ENCODE data around the gene IFT43. TPM values are rescaled to one million over a fixed set of nuclear protein-coding genes. Genes with fewer than 3 reads are reported as not detected.

Gene IFT43
- total and polyA plus RNA-seq, 2 donors from 2014 or later, result 41.6 to 86.3 TPM

DNA sequence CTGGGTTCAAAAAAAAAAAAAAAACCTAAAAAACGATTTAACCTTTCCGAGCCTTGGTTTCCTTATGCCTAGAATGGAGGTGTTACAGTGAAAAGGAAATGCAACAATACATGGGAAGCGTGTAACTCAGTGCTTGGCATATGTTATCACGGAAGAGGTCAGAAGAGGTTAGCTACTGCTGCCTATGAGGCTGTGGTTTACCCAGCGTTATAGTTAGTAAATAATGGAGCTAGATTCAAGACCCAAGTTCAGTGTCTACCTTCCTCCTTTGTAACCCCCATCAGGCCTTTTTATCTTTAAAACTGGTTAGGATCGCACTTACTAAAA, 839 bp downstream of the IFT43 start:
- Histone ChIP-seq H3K9me3 (ENCODE audit: control insufficient read depth in 2 of 3, insufficient read depth in 1 of 3, low read length in 3 of 3) (no peaks in the 10 kb centered on the region), H3K4me1 (ENCODE audit: control insufficient read depth in 2 of 3, insufficient read depth in 2 of 3, low read depth in 1 of 3, low read length in 3 of 3) (peaks cover 3 to 8% (median 7%) of the 10 kb centered on the region in 3 donors), H3K27me3 (ENCODE audit: control insufficient read depth, insufficient read depth, low read length) (no peaks in the 10 kb centered on the region), H3K27ac (ENCODE audit: low read depth in 2 of 2, low read length in 2 of 2) (no peak overlapping the region), H3K36me3 (ENCODE audit: control insufficient read depth in 2 of 3, insufficient read depth in 3 of 3, low read length in 3 of 3) (peaks cover 0 to 10% (median 6%) of the 10 kb centered on the region in 3 donors), H3K4me3 (ENCODE audit: low read length in 3 of 3) (peak overlapping the region; percentile 83 to 92 (median 89)), H3K9ac (ENCODE audit: low read length in 3 of 3) (peak overlapping the region; percentile 70 to 89 (median 83))
- FAIRE-seq (no peak), DNase-seq (no peak)
- intact Hi-C loops (cut with DNase I), result no loop called here
- TF ChIP-seq, protein P1, sequence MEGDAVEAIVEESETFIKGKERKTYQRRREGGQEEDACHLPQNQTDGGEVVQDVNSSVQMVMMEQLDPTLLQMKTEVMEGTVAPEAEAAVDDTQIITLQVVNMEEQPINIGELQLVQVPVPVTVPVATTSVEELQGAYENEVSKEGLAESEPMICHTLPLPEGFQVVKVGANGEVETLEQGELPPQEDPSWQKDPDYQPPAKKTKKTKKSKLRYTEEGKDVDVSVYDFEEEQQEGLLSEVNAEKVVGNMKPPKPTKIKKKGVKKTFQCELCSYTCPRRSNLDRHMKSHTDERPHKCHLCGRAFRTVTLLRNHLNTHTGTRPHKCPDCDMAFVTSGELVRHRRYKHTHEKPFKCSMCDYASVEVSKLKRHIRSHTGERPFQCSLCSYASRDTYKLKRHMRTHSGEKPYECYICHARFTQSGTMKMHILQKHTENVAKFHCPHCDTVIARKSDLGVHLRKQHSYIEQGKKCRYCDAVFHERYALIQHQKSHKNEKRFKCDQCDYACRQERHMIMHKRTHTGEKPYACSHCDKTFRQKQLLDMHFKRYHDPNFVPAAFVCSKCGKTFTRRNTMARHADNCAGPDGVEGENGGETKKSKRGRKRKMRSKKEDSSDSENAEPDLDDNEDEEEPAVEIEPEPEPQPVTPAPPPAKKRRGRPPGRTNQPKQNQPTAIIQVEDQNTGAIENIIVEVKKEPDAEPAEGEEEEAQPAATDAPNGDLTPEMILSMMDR (IDR thresholded peaks at IDR 0.05; ENCODE audit: borderline replicate concordance, extremely low read depth, insufficient read depth), result no peak

DNA sequence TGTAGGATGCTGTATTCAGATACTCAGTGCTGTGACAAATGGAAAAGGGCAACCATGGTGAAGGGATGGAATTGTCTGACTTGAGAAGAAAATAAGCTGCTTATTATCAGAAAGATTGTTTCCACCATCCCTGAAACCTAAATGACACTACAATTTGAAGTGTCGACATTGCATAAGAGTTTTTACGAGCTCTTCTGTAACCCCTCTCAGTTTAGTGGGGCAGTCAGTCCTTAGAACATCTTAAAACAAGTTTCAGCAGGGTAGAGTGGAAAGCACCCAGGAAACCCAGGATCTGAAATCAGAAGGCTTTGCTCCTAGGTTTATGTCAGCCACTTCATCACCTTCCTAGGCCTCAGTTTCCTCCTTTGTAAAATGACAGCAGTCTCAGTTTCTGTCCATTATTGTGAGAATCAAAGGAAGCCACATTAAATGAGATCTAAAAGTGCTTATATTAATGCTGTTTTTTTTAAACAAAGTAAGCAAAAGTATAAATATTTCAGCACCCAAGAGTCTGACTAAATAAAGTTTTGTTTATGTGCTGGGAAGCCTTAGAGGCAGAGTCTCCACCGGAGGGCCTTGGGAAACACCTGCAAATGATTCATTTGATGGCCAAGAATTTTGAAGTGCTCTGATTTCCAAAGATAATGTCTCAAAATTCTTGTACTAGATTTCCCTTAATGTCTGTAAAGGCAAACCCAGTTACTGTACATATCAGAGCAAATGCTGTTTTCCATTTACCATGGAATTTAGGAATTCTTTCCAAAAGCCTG, 1.8 kb downstream of the IFT43 start:
- Histone ChIP-seq H3K9me3 (ENCODE audit: control insufficient read depth in 2 of 3, insufficient read depth in 1 of 3, low read length in 3 of 3) (no peaks in the 10 kb centered on the region), H3K27me3 (ENCODE audit: control insufficient read depth, insufficient read depth, low read length) (no peaks in the 10 kb centered on the region), H3K36me3 (ENCODE audit: control insufficient read depth in 2 of 3, insufficient read depth in 3 of 3, low read length in 3 of 3) (peaks cover 0 to 14% (median 10%) of the 10 kb centered on the region in 3 donors), H3K9ac (ENCODE audit: low read length in 3 of 3) (peak overlapping the region in 1 of 3 donors; percentile 89), H3K4me3 (ENCODE audit: low read length in 3 of 3) (no peak overlapping the region), H3K27ac (ENCODE audit: low read depth in 2 of 2, low read length in 2 of 2) (no peak overlapping the region), H3K4me1 (ENCODE audit: control insufficient read depth in 2 of 3, insufficient read depth in 2 of 3, low read depth in 1 of 3, low read length in 3 of 3) (peaks cover 3 to 8% (median 7%) of the 10 kb centered on the region in 3 donors)
- no peak for DNase-seq
- TF ChIP-seq, protein P1 (IDR thresholded peaks at IDR 0.05; ENCODE audit: borderline replicate concordance, extremely low read depth, insufficient read depth), result no peak
- no peak for FAIRE-seq
- intact Hi-C loops (cut with DNase I), result no loop called here

DNA sequence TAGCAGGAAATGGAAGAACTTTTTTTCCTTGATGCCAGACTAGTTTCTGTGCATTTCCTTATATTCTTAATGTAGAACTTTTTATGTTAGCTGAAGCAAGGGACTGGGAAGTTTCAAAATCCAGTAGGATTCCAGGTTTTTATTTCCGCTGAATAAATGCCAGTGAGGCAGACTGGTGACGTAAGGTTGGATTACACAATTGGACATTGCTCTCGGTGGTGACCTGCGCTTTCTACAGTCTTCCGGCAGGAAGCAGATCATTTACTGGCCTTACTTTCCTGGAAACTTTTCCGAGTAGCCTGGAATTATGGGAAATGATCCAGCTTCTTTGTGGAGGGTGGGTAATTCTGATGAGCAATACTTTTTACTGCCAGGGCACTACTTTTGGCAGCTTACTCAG, 3.6 kb downstream of the IFT43 start:
- H3K27me3 ChIP-seq (ENCODE audit: control insufficient read depth, insufficient read depth, low read length), result no peaks in the 10 kb centered on the region
- H3K9me3 ChIP-seq (ENCODE audit: control insufficient read depth in 2 of 3, insufficient read depth in 1 of 3, low read length in 3 of 3), result no peaks in the 10 kb centered on the region
- TF ChIP-seq, protein P1 (IDR thresholded peaks at IDR 0.05; ENCODE audit: borderline replicate concordance, extremely low read depth, insufficient read depth), result no peak
- peaks cover 0 to 14% (median 12%) of the 10 kb centered on the region in 3 donors for H3K36me3 ChIP-seq (ENCODE audit: control insufficient read depth in 2 of 3, insufficient read depth in 3 of 3, low read length in 3 of 3)
- peak overlapping the region; percentile 84 to 95 for H3K27ac ChIP-seq (ENCODE audit: low read depth in 2 of 2, low read length in 2 of 2)
- no peak overlapping the region for H3K9ac ChIP-seq (ENCODE audit: low read length in 3 of 3)
- intact Hi-C loops (cut with DNase I), result no loop called here
- peak; percentile 61 for FAIRE-seq
- DNase-seq, result peak in 1 of 5 donors; percentile 52
- H3K4me3 ChIP-seq (ENCODE audit: low read length in 3 of 3), result no peak overlapping the region
- H3K4me1 ChIP-seq (ENCODE audit: control insufficient read depth in 2 of 3, insufficient read depth in 2 of 3, low read depth in 1 of 3, low read length in 3 of 3), result peaks cover 3 to 13% (median 11%) of the 10 kb centered on the region in 3 donors

Data from kidney (tissue), 14 donors.